ENCODE results near the gene GPRIN1.
A peak's percentile ranks its signal among the peaks of the same experiment; 100 is the strongest.
"Not testable (repeated sequence)": the region's sequence is repeated elsewhere in the genome, so short reads cannot be mapped to it uniquely, and the experiment has no call there.

GPRIN1 gene

GRCh38 chr5:176552332-176552869 lies 57.6 kb downstream of the GPRIN1 start:
- FAIRE-seq (no peak), DNase-seq (ENCODE audit: insufficient read length, low spot score) (no peak)
- TF ChIP-seq POLR2AphosphoS5 (IDR thresholded peaks at IDR 0.05; ENCODE audit: low read depth, low read length) (no peak), SPI1 (IDR thresholded peaks at IDR 0.05; ENCODE audit: low read depth, low read length) (no peak), POU2F2 (IDR thresholded peaks at IDR 0.05; ENCODE audit: low read depth, low read length) (no peak), PAX5 (IDR thresholded peaks at IDR 0.05; ENCODE audit: insufficient read depth, low read length, severe bottlenecking) (no peak), POLR2A (IDR thresholded peaks at IDR 0.05; ENCODE audit: low read depth, low read length) (no peak), TAF1 (IDR thresholded peaks at IDR 0.05; ENCODE audit: low read depth, low read length) (no peak)

DNA sequence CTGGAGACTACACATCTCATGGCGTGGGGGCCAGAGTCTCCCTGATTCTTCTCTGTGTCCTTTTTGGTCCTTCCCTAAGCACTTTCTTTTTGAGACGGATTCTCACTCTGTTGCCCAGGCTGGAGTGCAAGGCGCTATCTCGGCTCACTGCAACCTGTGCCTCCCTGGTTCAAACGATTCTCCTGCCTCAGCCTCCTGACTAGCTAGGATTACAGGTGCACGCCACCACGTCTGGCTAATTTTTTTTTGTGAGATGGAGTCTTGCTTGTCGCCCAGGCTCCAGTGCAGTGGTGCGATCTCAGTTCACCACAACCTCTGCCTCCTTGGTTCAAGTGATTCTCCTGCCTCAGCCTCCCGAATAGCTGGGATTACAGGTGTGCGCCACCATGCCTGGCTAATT lies 59.0 kb downstream of the GPRIN1 start:
- not testable (repeated sequence) for DNase-seq (ENCODE audit: insufficient read length, low spot score); FAIRE-seq

DNA sequence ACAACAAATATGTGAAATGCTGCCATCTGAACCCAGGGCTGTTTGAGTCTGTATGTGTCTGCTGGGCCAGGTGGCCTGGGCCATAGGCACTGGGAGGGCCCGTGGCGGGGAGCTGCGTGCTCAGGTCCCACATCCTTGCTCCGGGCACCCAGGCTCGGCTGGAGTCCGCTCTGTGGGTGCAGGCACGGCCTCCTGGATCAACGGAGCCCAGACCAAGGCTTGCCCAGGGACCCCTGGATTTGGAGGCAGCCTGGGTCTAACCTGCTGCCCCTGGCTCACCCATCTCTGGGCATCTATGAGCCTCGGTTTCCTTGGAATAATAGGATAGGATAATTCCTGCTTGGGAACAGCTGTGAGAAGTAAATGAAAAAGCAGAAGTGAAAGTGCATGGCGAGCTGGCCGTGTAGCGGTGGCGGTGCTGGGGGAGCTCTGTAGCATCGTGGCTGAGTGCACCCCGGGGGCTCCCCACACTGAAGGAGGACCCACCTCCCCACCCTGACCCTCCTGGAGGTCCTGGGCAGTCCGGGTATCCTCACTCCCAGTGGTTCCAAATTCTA lies 59.6 kb downstream of the GPRIN1 start:
- DNase-seq (ENCODE audit: insufficient read length, low spot score), result no peak
- TF ChIP-seq SPI1 (IDR thresholded peaks at IDR 0.05; ENCODE audit: low read depth, low read length) (peak; percentile 97), PAX5 (IDR thresholded peaks at IDR 0.05; ENCODE audit: insufficient read depth, low read length, severe bottlenecking) (no peak), TAF1 (IDR thresholded peaks at IDR 0.05; ENCODE audit: low read depth, low read length) (no peak), POLR2A (IDR thresholded peaks at IDR 0.05; ENCODE audit: low read depth, low read length) (no peak)
- FAIRE-seq, result no peak

GRCh38 chr5:176549871-176550270 lies 60.1 kb downstream of the GPRIN1 start:
- DNase-seq (ENCODE audit: insufficient read length, low spot score) (no peak), FAIRE-seq (no peak)
- TF ChIP-seq POU2F2 (IDR thresholded peaks at IDR 0.05; ENCODE audit: low read depth, low read length), result no peak
- no peak for TF ChIP-seq SPI1 (IDR thresholded peaks at IDR 0.05; ENCODE audit: low read depth, low read length)
- TF ChIP-seq POLR2A (IDR thresholded peaks at IDR 0.05; ENCODE audit: low read depth, low read length), result no peak
- TF ChIP-seq TAF1 (IDR thresholded peaks at IDR 0.05; ENCODE audit: low read depth, low read length), result no peak

DNA sequence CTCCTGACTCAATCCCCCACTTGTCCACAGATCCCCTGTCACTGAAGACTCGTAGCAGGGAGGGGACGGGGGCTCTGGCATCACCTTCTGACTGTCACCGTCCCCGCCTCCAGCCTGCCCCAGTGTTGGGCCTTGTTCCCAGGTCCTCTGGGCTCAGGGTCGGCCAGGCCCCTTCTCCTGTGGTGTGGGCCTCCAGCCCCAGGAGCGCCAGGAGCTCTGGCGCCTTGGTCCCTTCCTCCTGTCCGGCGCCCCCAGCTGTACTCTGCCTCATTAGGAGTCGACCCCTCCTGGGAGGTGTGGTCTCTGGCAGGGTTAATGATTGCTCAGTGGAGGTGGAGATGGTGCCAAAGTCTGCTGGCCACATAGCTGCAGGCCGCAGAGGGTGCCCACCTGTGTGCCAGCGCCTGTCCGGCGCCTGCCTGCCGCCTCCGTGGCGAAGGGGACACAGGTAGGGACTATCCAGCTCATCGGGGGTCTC lies 61.0 kb downstream of the GPRIN1 start, which contains the start of gene CDHR2:
Gene CDHR2 (plus strand): TSS at position 376 of the 478 bp plus-strand sequence. CDS start 16,011 bp downstream, outside the sequence.
- FAIRE-seq (no peak), DNase-seq (ENCODE audit: insufficient read length, low spot score) (no peak)
- no peak for TF ChIP-seq POLR2A (IDR thresholded peaks at IDR 0.05; ENCODE audit: low read depth, low read length)
- no peak for TF ChIP-seq POU2F2 (IDR thresholded peaks at IDR 0.05; ENCODE audit: low read depth, low read length)

DNA sequence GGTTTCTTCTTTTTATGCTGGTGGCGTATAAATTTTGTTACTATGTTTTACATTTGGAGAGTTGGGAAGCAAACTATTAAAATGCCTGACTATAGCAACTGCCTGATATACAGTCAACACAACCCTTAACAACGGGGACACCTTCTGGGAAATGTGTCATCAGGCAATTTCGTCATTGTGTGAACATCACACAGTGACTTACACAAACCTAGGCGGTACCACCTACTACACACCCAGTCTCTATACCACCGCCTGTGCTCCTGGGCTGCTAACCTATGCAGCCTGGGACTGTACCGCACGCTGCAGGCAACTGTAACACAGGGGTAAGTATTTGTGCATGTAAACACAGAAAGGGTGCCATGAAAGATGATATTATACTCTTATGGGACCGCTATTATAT lies 62.2 kb downstream of the GPRIN1 start:
- FAIRE-seq (no peak), DNase-seq (ENCODE audit: insufficient read length, low spot score) (no peak)
- TF ChIP-seq SPI1 (IDR thresholded peaks at IDR 0.05; ENCODE audit: low read depth, low read length) (no peak), PAX5 (IDR thresholded peaks at IDR 0.05; ENCODE audit: insufficient read depth, low read length, severe bottlenecking) (no peak), POLR2A (IDR thresholded peaks at IDR 0.05; ENCODE audit: low read depth, low read length) (no peak), POLR2AphosphoS5 (IDR thresholded peaks at IDR 0.05; ENCODE audit: low read depth, low read length) (no peak), TAF1 (IDR thresholded peaks at IDR 0.05; ENCODE audit: low read depth, low read length) (no peak), POU2F2 (IDR thresholded peaks at IDR 0.05; ENCODE audit: low read depth, low read length) (no peak)
